H9 (cell line): ENCODE results near the gene CROCC. TPM values are rescaled to one million over a fixed set of nuclear protein-coding genes. Genes with fewer than 3 reads are reported as not detected.

ENCODE experiments used
- DNase-seq: peaks from one replicate; pipeline ENCODE4 v3.0.0-alpha.2; 2017
- H2AFZ ChIP-seq: one replicate; pipeline ENCODE4 v1.6.1; 2013; ENCODE audit warnings: mild to moderate bottlenecking, low read length, control low read depth, moderate library complexity
- H2AK5ac ChIP-seq: 2 replicates; pipeline ENCODE4 v1.6.1; 2013; ENCODE audit warnings: low read length, control low read depth, mixed read lengths; ENCODE audit not compliant: insufficient read length
- H2BK120ac ChIP-seq: one replicate; pipeline ENCODE4 v1.6.1; 2013; ENCODE audit warnings: low read depth, mild to moderate bottlenecking, low read length, control low read depth, inconsistent platforms; ENCODE audit not compliant: poor library complexity, severe bottlenecking
- H2BK12ac ChIP-seq: 2 replicates; pipeline ENCODE4 v1.6.1; 2013; ENCODE audit warnings: low read length, control low read depth, mixed read lengths, low read depth; ENCODE audit not compliant: insufficient read length
- H2BK15ac ChIP-seq: 2 replicates; pipeline ENCODE4 v1.6.1; 2013; ENCODE audit warnings: low read depth, low read length, control low read depth
- H2BK20ac ChIP-seq: one replicate; pipeline ENCODE4 v1.6.1; 2013; ENCODE audit warnings: low read depth, mild to moderate bottlenecking, low read length, control low read depth, inconsistent platforms; ENCODE audit not compliant: poor library complexity, severe bottlenecking
- H2BK5ac ChIP-seq: 2 replicates; pipeline ENCODE4 v1.6.1; 2013; ENCODE audit warnings: low read length, control low read depth, mixed read lengths; ENCODE audit not compliant: insufficient read length
- H3K14ac ChIP-seq: 2 replicates; pipeline ENCODE4 v1.6.1; 2013; ENCODE audit warnings: low read length, control low read depth; ENCODE audit not compliant: insufficient read depth
- H3K18ac ChIP-seq: 2 replicates; pipeline ENCODE4 v1.6.1; 2013; ENCODE audit warnings: low read depth, mild to moderate bottlenecking, mixed read lengths, low read length, control low read depth; ENCODE audit not compliant: insufficient read length
- H3K23ac ChIP-seq: 2 replicates; pipeline ENCODE4 v1.6.1; 2013; ENCODE audit warnings: low read length, control low read depth, mixed read lengths, low read depth; ENCODE audit not compliant: insufficient read length
- H3K23me2 ChIP-seq: 2 replicates; pipeline ENCODE4 v1.6.1; 2013; ENCODE audit warnings: low read depth, mild to moderate bottlenecking, mixed read lengths, low read length, control low read depth; ENCODE audit not compliant: insufficient read length, poor library complexity, severe bottlenecking
- H3K27ac ChIP-seq: 2 replicates; pipeline ENCODE4 v1.5.1; 2013; ENCODE audit warnings: low read length, control low read depth, mixed read lengths, low read depth; ENCODE audit not compliant: insufficient read length
- H3K27me3 ChIP-seq: 2 replicates; pipeline ENCODE4 v1.6.1; 2013; ENCODE audit warnings: low read length, control low read depth, inconsistent platforms; ENCODE audit not compliant: insufficient read depth
- H3K4ac ChIP-seq: 2 replicates; pipeline ENCODE4 v1.6.1; 2013; ENCODE audit warnings: low read depth, mild to moderate bottlenecking, control low read depth, inconsistent platforms, low read length, moderate library complexity
- H3K4me1 ChIP-seq: 2 replicates; pipeline ENCODE4 v1.6.1; 2013; ENCODE audit warnings: low read length, control low read depth, inconsistent platforms; ENCODE audit not compliant: insufficient read depth
- H3K4me2 ChIP-seq: 2 replicates; pipeline ENCODE4 v1.6.1; 2013; ENCODE audit warnings: low read length, control low read depth, mixed read lengths; ENCODE audit not compliant: insufficient read length, insufficient read depth
- H3K56ac ChIP-seq: 2 replicates; pipeline ENCODE4 v1.6.1; 2013; ENCODE audit warnings: low read depth, mild to moderate bottlenecking, mixed read lengths, low read length, control low read depth; ENCODE audit not compliant: insufficient read length
- H3K79me1 ChIP-seq: 2 replicates; pipeline ENCODE4 v1.6.1; 2013; ENCODE audit warnings: low read depth, mild to moderate bottlenecking, moderate library complexity, low read length, control low read depth, inconsistent platforms; ENCODE audit not compliant: insufficient read depth, poor library complexity, severe bottlenecking
- H3K79me2 ChIP-seq: 2 replicates; pipeline ENCODE4 v1.6.1; 2013; ENCODE audit warnings: low read length, control low read depth, inconsistent platforms; ENCODE audit not compliant: insufficient read depth
- H3K9ac ChIP-seq: 2 replicates; pipeline ENCODE4 v1.6.1; 2013; ENCODE audit warnings: low read length, control low read depth, mixed read lengths; ENCODE audit not compliant: insufficient read length; ENCODE audit errors: extremely low read depth
- H3K9me3 ChIP-seq: one replicate; pipeline ENCODE4 v1.6.1; 2013; ENCODE audit warnings: low read depth, low read length, inconsistent platforms; ENCODE audit not compliant: control insufficient read depth
- H3T11ph ChIP-seq: one replicate; pipeline ENCODE4 v1.6.1; 2013; ENCODE audit warnings: mild to moderate bottlenecking, low read length, control low read depth, inconsistent platforms
- H4K20me1 ChIP-seq: one replicate; pipeline ENCODE4 v1.6.1; 2013; ENCODE audit not compliant: control insufficient read depth, insufficient read length, insufficient read depth
- H4K5ac ChIP-seq: 2 replicates; pipeline ENCODE4 v1.6.1; 2013; ENCODE audit warnings: low read depth, mild to moderate bottlenecking, mixed read lengths, low read length, control low read depth; ENCODE audit not compliant: insufficient read length
- H4K8ac ChIP-seq: replicated peaks from 2 replicates; pipeline ENCODE4 v1.6.1; 2013; ENCODE audit warnings: low read length, control low read depth, mixed read lengths, low read depth; ENCODE audit not compliant: insufficient read length
- H4K91ac ChIP-seq: 2 replicates; pipeline ENCODE4 v1.6.1; 2013; ENCODE audit warnings: low read depth, mild to moderate bottlenecking, moderate library complexity, mixed read lengths, low read length, control low read depth; ENCODE audit not compliant: insufficient read length
- H3K27ac Mint-ChIP-seq, 3 experiments: 2 replicates in 2 of 3; 3 replicates in 1 of 3; pipeline ENCODE4 v1.8.0; 2020 to 2021; ENCODE audit warnings: mixed read lengths in 3 of 3, mild to moderate bottlenecking in 1 of 3, moderate library complexity in 1 of 3
- H3K27me3 Mint-ChIP-seq: 2 replicates; pipeline ENCODE4 v1.8.0; 2021; ENCODE audit warnings: low read depth, mild to moderate bottlenecking, moderate library complexity, mixed read lengths
- H3K36me3 Mint-ChIP-seq, 3 experiments: 2 replicates in 2 of 3; 3 replicates in 1 of 3; pipeline ENCODE4 v1.8.0; 2020 to 2021; ENCODE audit warnings: low read depth in 3 of 3, mixed read lengths in 3 of 3; ENCODE audit not compliant: insufficient read depth in 1 of 3
- H3K4me1 Mint-ChIP-seq, 2 experiments: 2 replicates each; pipeline ENCODE4 v1.8.0; 2020; ENCODE audit warnings: mixed read lengths in 2 of 2
- H3K4me3 Mint-ChIP-seq, 2 experiments: 2 replicates in 1 of 2; 3 replicates in 1 of 2; pipeline ENCODE4 v1.8.0; 2020 to 2021; ENCODE audit warnings: mild to moderate bottlenecking in 2 of 2, mixed read lengths in 2 of 2, moderate library complexity in 1 of 2
- H3K9me3 Mint-ChIP-seq, 2 experiments: 2 replicates in 1 of 2; 3 replicates in 1 of 2; pipeline ENCODE4 v1.8.0; 2020; ENCODE audit warnings: mild to moderate bottlenecking in 2 of 2, mixed read lengths in 2 of 2, moderate library complexity in 1 of 2
- WGBS: extraction: QIAGEN DNeasy Blood & Tissue Kit; methylation state at CpG from one replicate; pipeline ENCODE4 v1.1.7; 2013; ENCODE audit warnings: missing lambda C conversion rate, low lambda C conversion rate, mixed read lengths; ENCODE audit not compliant: insufficient read length; ENCODE audit errors: extremely low coverage; 5-methylcytosine and 5-hydroxymethylcytosine counted together
- total RNA-seq: library from RNA; stranded (reverse); gene quantifications from 2 replicates; pipeline ENCODE4 v1.2.1, GENCODE V29; 2021
- TF ChIP-seq, protein P1 (sequence below): fragments of 200-600 bp; sonication (generic); conservative IDR thresholded peaks from 3 replicates; pipeline ENCODE4 v1.8.0; 2021; ENCODE audit warnings: antibody characterized with exemption, mild to moderate bottlenecking

Gene CROCC
- total RNA-seq, 1 experiment from 2014 or later = 40.7 TPM

DNA sequence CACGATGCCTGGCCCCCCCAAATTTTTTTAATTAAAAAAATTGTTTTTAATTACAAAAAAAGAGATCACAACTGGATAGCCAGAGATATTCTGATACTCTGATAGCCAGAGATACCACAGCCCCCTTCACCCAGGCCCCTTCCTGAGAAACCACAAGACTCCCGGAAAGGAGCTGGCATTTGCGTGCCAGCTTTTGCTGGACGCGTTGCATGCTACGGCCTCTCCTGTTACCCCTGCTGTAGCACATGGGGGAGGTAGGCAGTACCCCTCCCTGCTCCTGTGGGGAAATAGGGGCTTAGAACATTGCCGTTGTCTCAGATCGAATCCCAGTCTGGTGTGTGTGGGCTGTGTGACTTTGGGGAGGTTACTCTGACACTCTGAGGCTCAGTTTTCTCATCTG, 36.0 kb downstream of the CROCC start:
- H3K79me1 ChIP-seq = no peaks in the 10 kb centered on the region
- no peak overlapping the region for H3K4me2 ChIP-seq
- Mint-ChIP-seq H3K9me3 (no peaks in the 10 kb centered on the region), H3K36me3 (peaks cover 2 to 20% (median 19%) of the 10 kb centered on the region in 3 experiments; a peak in 6 of 7 replicates), H3K4me1 (peaks cover 3 to 5% of the 10 kb centered on the region in 2 experiments), H3K27ac (no peak overlapping the region), H3K4me3 (no peak overlapping the region), H3K27me3 (no peaks in the 10 kb centered on the region)
- H4K91ac ChIP-seq = no peak overlapping the region
- no peak for DNase-seq
- H3K18ac ChIP-seq = no peak overlapping the region
- H4K8ac ChIP-seq = no peak overlapping the region
- H3K27me3 ChIP-seq = no peaks in the 10 kb centered on the region
- whole genome bisulfite sequencing = no CpG with 5 or more reads among the region's 8 CpGs
- no peak overlapping the region for H2AFZ ChIP-seq
- H2BK15ac ChIP-seq = no peak overlapping the region
- no peaks in the 10 kb centered on the region for H3K4me1 ChIP-seq
- no peak overlapping the region for H3K9ac ChIP-seq
- H2BK120ac ChIP-seq = no peak overlapping the region
- H2BK20ac ChIP-seq = no peak overlapping the region
- no peak overlapping the region for H3K23ac ChIP-seq
- no peaks in the 10 kb centered on the region for H3K23me2 ChIP-seq
- no peaks in the 10 kb centered on the region for H3K9me3 ChIP-seq
- no peak overlapping the region for H2AK5ac ChIP-seq
- H3T11ph ChIP-seq = no peak overlapping the region
- H2BK12ac ChIP-seq = no peak overlapping the region
- no peaks in the 10 kb centered on the region for H4K20me1 ChIP-seq
- no peak overlapping the region for H3K4ac ChIP-seq
- H4K5ac ChIP-seq = no peak overlapping the region
- no peak overlapping the region for H2BK5ac ChIP-seq
- H3K27ac ChIP-seq = no peak overlapping the region
- TF ChIP-seq, protein P1, sequence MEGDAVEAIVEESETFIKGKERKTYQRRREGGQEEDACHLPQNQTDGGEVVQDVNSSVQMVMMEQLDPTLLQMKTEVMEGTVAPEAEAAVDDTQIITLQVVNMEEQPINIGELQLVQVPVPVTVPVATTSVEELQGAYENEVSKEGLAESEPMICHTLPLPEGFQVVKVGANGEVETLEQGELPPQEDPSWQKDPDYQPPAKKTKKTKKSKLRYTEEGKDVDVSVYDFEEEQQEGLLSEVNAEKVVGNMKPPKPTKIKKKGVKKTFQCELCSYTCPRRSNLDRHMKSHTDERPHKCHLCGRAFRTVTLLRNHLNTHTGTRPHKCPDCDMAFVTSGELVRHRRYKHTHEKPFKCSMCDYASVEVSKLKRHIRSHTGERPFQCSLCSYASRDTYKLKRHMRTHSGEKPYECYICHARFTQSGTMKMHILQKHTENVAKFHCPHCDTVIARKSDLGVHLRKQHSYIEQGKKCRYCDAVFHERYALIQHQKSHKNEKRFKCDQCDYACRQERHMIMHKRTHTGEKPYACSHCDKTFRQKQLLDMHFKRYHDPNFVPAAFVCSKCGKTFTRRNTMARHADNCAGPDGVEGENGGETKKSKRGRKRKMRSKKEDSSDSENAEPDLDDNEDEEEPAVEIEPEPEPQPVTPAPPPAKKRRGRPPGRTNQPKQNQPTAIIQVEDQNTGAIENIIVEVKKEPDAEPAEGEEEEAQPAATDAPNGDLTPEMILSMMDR = no peak
- no peak overlapping the region for H3K56ac ChIP-seq
- no peak overlapping the region for H3K14ac ChIP-seq
- no peaks in the 10 kb centered on the region for H3K79me2 ChIP-seq
